T-cell (primary cell): ENCODE data around the gene ANAPC1. TPM values are rescaled to one million over a fixed set of nuclear protein-coding genes. Genes with fewer than 3 reads are reported as not detected.
"Not testable (repeated sequence)": the region's sequence is repeated elsewhere in the genome, so short reads cannot be mapped to it uniquely, and the experiment has no call there.

ENCODE experiments used
- ATAC-seq, 4 experiments: fragments of 200-7000 bp in 3 of 4; fragments of 150-1000 bp in 1 of 4; cut with Tn5 transposase; replicated peaks in 1 of 4; 1 replicate in 3 of 4; 2 replicates in 1 of 4; pipeline ENCODE4 v1.10.0; 2021; ENCODE audit warnings: moderate library complexity in 3 of 4, mild to moderate bottlenecking in 2 of 4, moderate number of reproducible peaks in 1 of 4
- CTCF ChIA-PET, 2 donors: fragments of 300-600 bp; sonication (Branson Sonifier 250); formaldehyde crosslinking; loops; one replicate each; lab custom pipeline; 2022; ENCODE audit warnings: antibody characterized with exemption in 2 of 2; lab: Charles Lee
- POLR2A ChIA-PET, 2 donors: fragments of 300-600 bp; sonication (Branson Sonifier 250); formaldehyde crosslinking; loops; one replicate each; lab custom pipeline; 2022; ENCODE audit warnings: antibody characterized with exemption in 2 of 2; lab: Charles Lee
- DNase-seq, 35 experiments: peaks; one replicate each; pipeline versions ENCODE4 v3.0.0 to v3.0.0-alpha.2; 2013 to 2023
- H3K27ac ChIP-seq: one replicate; pipeline ENCODE4 v1.5.1; 2013; ENCODE audit warnings: low read length
- H3K27me3 ChIP-seq, 2 experiments: replicated peaks in 1 of 2; 1 replicate in 1 of 2; 2 replicates in 1 of 2; pipeline versions ENCODE4 v1.6.1 to v1.7.0; 2013; ENCODE audit warnings: low read length in 1 of 2, mixed read lengths in 1 of 2; ENCODE audit not compliant: control insufficient read depth in 2 of 2, insufficient read depth in 2 of 2; ENCODE audit errors: extremely low read depth in 1 of 2
- H3K36me3 ChIP-seq, 2 donors: 1 replicate in 1 of 2; 2 replicates in 1 of 2; pipeline versions ENCODE4 v1.6.1 to v1.7.0; 2013; ENCODE audit warnings: low read length in 1 of 2; ENCODE audit not compliant: control insufficient read depth in 2 of 2, insufficient read depth in 1 of 2; ENCODE audit errors: extremely low read depth in 1 of 2
- H3K4me1 ChIP-seq, 2 experiments: 1 replicate in 1 of 2; 2 replicates in 1 of 2; pipeline versions ENCODE4 v1.6.1 to v1.7.0; 2013; ENCODE audit warnings: low read length in 2 of 2, mixed read lengths in 1 of 2; ENCODE audit not compliant: insufficient read depth in 2 of 2, control insufficient read depth in 1 of 2; ENCODE audit errors: extremely low read depth in 1 of 2
- H3K4me3 ChIP-seq, 2 donors: 1 replicate in 1 of 2; 2 replicates in 1 of 2; pipeline versions ENCODE4 v1.5.1 to v1.7.0; 2013; ENCODE audit warnings: mild to moderate bottlenecking in 2 of 2, low read length in 1 of 2, moderate library complexity in 1 of 2; ENCODE audit not compliant: control insufficient read depth in 1 of 2; ENCODE audit errors: extremely low read depth in 1 of 2
- H3K9me3 ChIP-seq: 2 replicates; pipeline ENCODE4 v1.7.0; 2013
- H3K27ac Mint-ChIP-seq, 2 donors: one replicate each; pipeline ENCODE4 v1.8.0; 2020 to 2021; ENCODE audit warnings: mild to moderate bottlenecking in 2 of 2, mixed read lengths in 2 of 2
- H3K27me3 Mint-ChIP-seq, 2 donors: one replicate each; pipeline ENCODE4 v1.8.0; 2021 to 2022; ENCODE audit warnings: mixed read lengths in 2 of 2
- H3K36me3 Mint-ChIP-seq: one replicate; pipeline ENCODE4 v1.8.0; 2021; ENCODE audit warnings: mixed read lengths
- H3K4me1 Mint-ChIP-seq, 3 donors: one replicate each; pipeline ENCODE4 v1.8.0; 2020 to 2022; ENCODE audit warnings: mixed read lengths in 3 of 3, mild to moderate bottlenecking in 1 of 3
- H3K4me3 Mint-ChIP-seq, 3 donors: one replicate each; pipeline ENCODE4 v1.8.0; 2020 to 2022; ENCODE audit warnings: mild to moderate bottlenecking in 3 of 3, mixed read lengths in 3 of 3, moderate library complexity in 3 of 3
- H3K9me3 Mint-ChIP-seq, 3 donors: one replicate each; pipeline ENCODE4 v1.8.0; 2020 to 2022; ENCODE audit warnings: mixed read lengths in 3 of 3
- WGBS: methylation state at CpG from one replicate; pipeline ENCODE4 v1.1.5; 2013; ENCODE audit warnings: missing lambda C conversion rate; ENCODE audit not compliant: insufficient coverage; 5-methylcytosine and 5-hydroxymethylcytosine counted together
- total RNA-seq, 35 experiments: library from RNA in 6 of 35; stranded (reverse) in 6 of 35; fragments of 120-200 nt in 1 of 35; gene quantifications; one replicate each; pipeline versions ENCODE4 v1.2.1 to v1.2.4 and lab custom pipeline; 2013 to 2026

Gene ANAPC1
- total RNA-seq, 5 donors from 2014 or later (not counting 1 experiment from before 2014, with no cell fraction given), result 51.3 to 69.9 (median 63.8) TPM

GRCh38 chr2:111735838-111736721 lies 147.9 kb downstream of the ANAPC1 start:
- H3K4me1 ChIP-seq, H3K27ac Mint-ChIP-seq, H3K36me3 ChIP-seq, H3K27ac ChIP-seq, CTCF ChIA-PET, H3K9me3 Mint-ChIP-seq, H3K27me3 ChIP-seq, H3K9me3 ChIP-seq, H3K4me3 Mint-ChIP-seq, POLR2A ChIA-PET, H3K36me3 Mint-ChIP-seq, H3K4me1 Mint-ChIP-seq, DNase-seq, H3K4me3 ChIP-seq, H3K27me3 Mint-ChIP-seq: not testable (repeated sequence)
- peak; percentile 50 to 81 (median 74) for ATAC-seq
- WGBS, result no CpG with 5 or more reads among the region's 9 CpGs

- no CpG with 5 or more reads among the region's 6 CpGs for WGBS
- CTCF ChIA-PET, H3K4me1 Mint-ChIP-seq, H3K27me3 Mint-ChIP-seq, H3K4me3 ChIP-seq, H3K9me3 Mint-ChIP-seq, H3K27ac ChIP-seq, H3K36me3 ChIP-seq, POLR2A ChIA-PET, DNase-seq, H3K4me3 Mint-ChIP-seq, H3K4me1 ChIP-seq, H3K36me3 Mint-ChIP-seq, H3K27me3 ChIP-seq, H3K27ac Mint-ChIP-seq, H3K9me3 ChIP-seq, ATAC-seq: not testable (repeated sequence)
Measured at GRCh38 chr2:111735420-111735819, 148.6 kb downstream of the ANAPC1 start.

- H3K27me3 ChIP-seq, H3K36me3 ChIP-seq, DNase-seq, H3K9me3 ChIP-seq, H3K4me3 ChIP-seq, CTCF ChIA-PET, H3K27ac Mint-ChIP-seq, H3K27ac ChIP-seq, H3K4me1 Mint-ChIP-seq, ATAC-seq, H3K9me3 Mint-ChIP-seq, H3K4me1 ChIP-seq, H3K36me3 Mint-ChIP-seq, POLR2A ChIA-PET, H3K27me3 Mint-ChIP-seq, H3K4me3 Mint-ChIP-seq: not testable (repeated sequence)
- no CpG with 5 or more reads among the region's 9 CpGs for WGBS
Measured at GRCh38 chr2:111729812-111730458, 154.1 kb downstream of the ANAPC1 start.

- POLR2A ChIA-PET, ATAC-seq, H3K36me3 ChIP-seq, H3K9me3 ChIP-seq, H3K4me1 ChIP-seq, DNase-seq, CTCF ChIA-PET, H3K36me3 Mint-ChIP-seq, H3K4me3 Mint-ChIP-seq, H3K9me3 Mint-ChIP-seq, H3K27ac ChIP-seq, H3K27me3 Mint-ChIP-seq, H3K4me3 ChIP-seq, H3K4me1 Mint-ChIP-seq, H3K27ac Mint-ChIP-seq, H3K27me3 ChIP-seq: not testable (repeated sequence)
- WGBS, result 18% methylated on average over 2 of the region's 16 CpGs
Measured at GRCh38 chr2:111727611-111728110, 156.3 kb downstream of the ANAPC1 start.

GRCh38 chr2:111725742-111726141 lies 158.3 kb downstream of the ANAPC1 start:
- H3K4me3 ChIP-seq, DNase-seq, H3K36me3 Mint-ChIP-seq, H3K4me1 Mint-ChIP-seq, H3K4me3 Mint-ChIP-seq, H3K9me3 ChIP-seq, H3K4me1 ChIP-seq, POLR2A ChIA-PET, H3K27ac Mint-ChIP-seq, H3K36me3 ChIP-seq, H3K27me3 Mint-ChIP-seq, H3K27me3 ChIP-seq, H3K27ac ChIP-seq, CTCF ChIA-PET, H3K9me3 Mint-ChIP-seq: not testable (repeated sequence)
- ATAC-seq, result peak in 3 of 4 experiments; percentile 46 to 60 (median 50)
- 100% methylated on average over 1 of the region's 6 CpGs for WGBS

GRCh38 chr2:111719610-111720009 lies 164.4 kb downstream of the ANAPC1 start:
- ATAC-seq, H3K4me3 ChIP-seq, H3K36me3 ChIP-seq, H3K27ac Mint-ChIP-seq, DNase-seq, H3K9me3 ChIP-seq, H3K36me3 Mint-ChIP-seq, H3K27me3 ChIP-seq, POLR2A ChIA-PET, H3K27me3 Mint-ChIP-seq, H3K4me1 ChIP-seq, H3K4me1 Mint-ChIP-seq, CTCF ChIA-PET, H3K27ac ChIP-seq, H3K9me3 Mint-ChIP-seq, H3K4me3 Mint-ChIP-seq: not testable (repeated sequence)
- 50% methylated on average over 1 of the region's 9 CpGs for WGBS
